ENCODE data around the gene PRM1.

Gene PRM1

GRCh38 chr16:11268921-11269375 is 12.2 kb downstream of the PRM1 start, which contains the start of gene TNP2:
TNP2 (minus strand) TSS chr16:11269325; CDS start chr16:11269262, 63 bp downstream.
- DNase-seq (ENCODE audit: extremely low spot score): no peak
- POLR2A ChIA-PET: interaction anchor here (1.4 kb wide), 1 partner anchor 14 kb away, joined by 7 read pairs; the partner anchor contains the start of gene SOCS1
- TF ChIP-seq CTCF (IDR thresholded peaks at IDR 0.05; ENCODE audit: control extremely low read depth, extremely low read depth, low read depth, missing control alignments): no peak
- CTCF ChIA-PET: interaction anchor here (0.7 to 4.6 kb wide), 6 partner anchors 8 to 305 kb away, joined by 3 to 39 read pairs (median 4); partner anchors contain the start of gene SOCS1

GRCh38 chr16:11265124-11265523 is 16.0 kb downstream of the PRM1 start:
- ChIA-PET CTCF (interaction anchor here (1.5 kb wide), 1 partner anchor 68 kb away, joined by 3 read pairs; no protein-coding TSS in a partner anchor), POLR2A (interaction anchor here (2.4 kb wide), 1 partner anchor 9 kb away, joined by 7 read pairs; the partner anchor contains the start of gene SOCS1)
- no peak for DNase-seq (ENCODE audit: extremely low spot score)
- no peak for TF ChIP-seq CTCF (IDR thresholded peaks at IDR 0.05; ENCODE audit: control extremely low read depth, extremely low read depth, low read depth, missing control alignments)

- DNase-seq (ENCODE audit: extremely low spot score): no peak
- TF ChIP-seq CTCF (IDR thresholded peaks at IDR 0.05; ENCODE audit: control extremely low read depth, extremely low read depth, low read depth, missing control alignments): no peak
- ChIA-PET CTCF (interaction anchor here (1.2 to 1.5 kb wide), 3 partner anchors 9 to 107 kb away, joined by 3 to 4 read pairs (median 3); partner anchors contain the start of gene SOCS1), POLR2A (interaction anchor here (2.4 kb wide), 1 partner anchor 8 kb away, joined by 7 read pairs; the partner anchor contains the start of gene SOCS1)
Measured at GRCh38 chr16:11264155-11264832, 16.8 kb downstream of the PRM1 start.

GRCh38 chr16:11263737-11264136 is 17.4 kb downstream of the PRM1 start:
- CTCF ChIA-PET: interaction anchor here (0.7 to 1.5 kb wide), 5 partner anchors 8 to 299 kb away, joined by 3 to 4 read pairs (median 3); partner anchors contain the start of gene SOCS1

GRCh38 chr16:11262915-11263314 is 18.2 kb downstream of the PRM1 start:
- no peak for DNase-seq (ENCODE audit: extremely low spot score)
- TF ChIP-seq CTCF (IDR thresholded peaks at IDR 0.05; ENCODE audit: control extremely low read depth, extremely low read depth, low read depth, missing control alignments): no peak
- ChIA-PET CTCF (interaction anchor here (0.7 to 9.7 kb wide), 4 partner anchors 10 to 299 kb away, joined by 3 to 182 read pairs (median 6); partner anchors contain the start of gene PRM3), POLR2A (interaction anchor here (2.4 kb wide), 1 partner anchor 7 kb away, joined by 7 read pairs; the partner anchor contains the start of gene SOCS1)

More at GRCh38 chr16:11263737-11264136, 17.4 kb downstream of the PRM1 start:
- DNase-seq (ENCODE audit: extremely low spot score): no peak
- no peak for TF ChIP-seq CTCF (IDR thresholded peaks at IDR 0.05; ENCODE audit: control extremely low read depth, extremely low read depth, low read depth, missing control alignments)
- POLR2A ChIA-PET: interaction anchor here (2.4 kb wide), 1 partner anchor 8 kb away, joined by 7 read pairs; the partner anchor contains the start of gene SOCS1

GRCh38 chr16:11260596-11260966 is 20.5 kb downstream of the PRM1 start:
- DNase-seq (ENCODE audit: extremely low spot score): no peak
- ChIA-PET POLR2A (no interaction called here), CTCF (interaction anchor here (1.0 to 9.7 kb wide), 5 partner anchors 9 to 306 kb away, joined by 3 to 182 read pairs (median 5); partner anchors contain the start of gene TNP2)
- no peak for TF ChIP-seq CTCF (IDR thresholded peaks at IDR 0.05; ENCODE audit: control extremely low read depth, extremely low read depth, low read depth, missing control alignments)

All from GM10248 (cell line).